ENCODE data around the gene MATN3.
A peak's percentile ranks its signal among the peaks of the same experiment; 100 is the strongest.
"Not testable (repeated sequence)": the region's sequence is repeated elsewhere in the genome, so short reads cannot be mapped to it uniquely, and the experiment has no call there.

The MATN3 gene

GRCh38 chr2:20050646-20051531 lies 38.4 kb upstream of the MATN3 start:
- no peaks in the 10 kb centered on the region for H3K27me3 ChIP-seq (ENCODE audit: control insufficient read depth, insufficient read depth, low read length)
- peak overlapping the region; percentile 90 for H3K9ac ChIP-seq (ENCODE audit: low read depth, low read length)
- peaks cover 27% of the 10 kb centered on the region for H3K4me1 ChIP-seq (ENCODE audit: control insufficient read depth, insufficient read depth, low read length)
- no peaks in the 10 kb centered on the region for H3K36me3 ChIP-seq (ENCODE audit: insufficient read depth, low read length)
- peak overlapping the region; percentile 80 for H3K4me2 ChIP-seq (ENCODE audit: low read length)
- no peaks in the 10 kb centered on the region for H3K9me3 ChIP-seq (replicated peaks; ENCODE audit: low read length)
- H3K4me3 ChIP-seq (ENCODE audit: low read length), result peak overlapping the region; percentile 86

GRCh38 chr2:20050104-20050645 lies 37.7 kb upstream of the MATN3 start:
- H3K4me2 ChIP-seq (ENCODE audit: low read length), result peak overlapping the region; percentile 80
- peak overlapping the region; percentile 90 for H3K9ac ChIP-seq (ENCODE audit: low read depth, low read length)
- no peaks in the 10 kb centered on the region for H3K9me3 ChIP-seq (replicated peaks; ENCODE audit: low read length)
- H3K4me1 ChIP-seq (ENCODE audit: control insufficient read depth, insufficient read depth, low read length), result peaks cover 27% of the 10 kb centered on the region
- no peaks in the 10 kb centered on the region for H3K27me3 ChIP-seq (ENCODE audit: control insufficient read depth, insufficient read depth, low read length)
- no peaks in the 10 kb centered on the region for H3K36me3 ChIP-seq (ENCODE audit: insufficient read depth, low read length)
- H3K4me3 ChIP-seq (ENCODE audit: low read length), result peak overlapping the region; percentile 86

- Histone ChIP-seq H3K4me3 (ENCODE audit: low read length) (peak overlapping the region; percentile 86), H3K4me1 (ENCODE audit: control insufficient read depth, insufficient read depth, low read length) (peaks cover 27% of the 10 kb centered on the region), H3K27me3 (ENCODE audit: control insufficient read depth, insufficient read depth, low read length) (no peaks in the 10 kb centered on the region), H3K36me3 (ENCODE audit: insufficient read depth, low read length) (no peaks in the 10 kb centered on the region), H3K4me2 (ENCODE audit: low read length) (peak overlapping the region; percentile 80), H3K9ac (ENCODE audit: low read depth, low read length) (peak overlapping the region; percentile 90), H3K9me3 (replicated peaks; ENCODE audit: low read length) (no peaks in the 10 kb centered on the region)
These were observed 37.2 kb upstream of the MATN3 start for GRCh38 chr2:20049637-20050036.

- Histone ChIP-seq H3K9ac (ENCODE audit: low read depth, low read length) (peak overlapping the region; percentile 90), H3K9me3 (replicated peaks; ENCODE audit: low read length) (no peaks in the 10 kb centered on the region), H3K4me2 (ENCODE audit: low read length) (peak overlapping the region; percentile 80), H3K27me3 (ENCODE audit: control insufficient read depth, insufficient read depth, low read length) (no peaks in the 10 kb centered on the region), H3K36me3 (ENCODE audit: insufficient read depth, low read length) (no peaks in the 10 kb centered on the region), H3K4me1 (ENCODE audit: control insufficient read depth, insufficient read depth, low read length) (peaks cover 27% of the 10 kb centered on the region), H3K4me3 (ENCODE audit: low read length) (peak overlapping the region; percentile 86)
These were observed 36.3 kb upstream of the MATN3 start for GRCh38 chr2:20048488-20049448.

- H3K4me3 ChIP-seq (ENCODE audit: low read length); H3K27me3 ChIP-seq (ENCODE audit: control insufficient read depth, insufficient read depth, low read length); H3K9ac ChIP-seq (ENCODE audit: low read depth, low read length); H3K9me3 ChIP-seq (replicated peaks; ENCODE audit: low read length); H3K4me2 ChIP-seq (ENCODE audit: low read length); H3K36me3 ChIP-seq (ENCODE audit: insufficient read depth, low read length): not testable (repeated sequence)
- peaks cover 27% of the 10 kb centered on the region for H3K4me1 ChIP-seq (ENCODE audit: control insufficient read depth, insufficient read depth, low read length)
These were observed 33.3 kb upstream of the MATN3 start for GRCh38 chr2:20045712-20046292.

- H3K4me1 ChIP-seq (ENCODE audit: control insufficient read depth, insufficient read depth, low read length), result peaks cover 34% of the 10 kb centered on the region
- no peaks in the 10 kb centered on the region for H3K27me3 ChIP-seq (ENCODE audit: control insufficient read depth, insufficient read depth, low read length)
- no peak overlapping the region for H3K4me2 ChIP-seq (ENCODE audit: low read length)
- no peak overlapping the region for H3K4me3 ChIP-seq (ENCODE audit: low read length)
- peaks cover 8% of the 10 kb centered on the region for H3K36me3 ChIP-seq (ENCODE audit: insufficient read depth, low read length)
- H3K9ac ChIP-seq (ENCODE audit: low read depth, low read length), result no peak overlapping the region
- H3K9me3 ChIP-seq (replicated peaks; ENCODE audit: low read length), result no peaks in the 10 kb centered on the region
These were observed 32.3 kb upstream of the MATN3 start for GRCh38 chr2:20044778-20045177.

GRCh38 chr2:20042531-20042930 lies 30.1 kb upstream of the MATN3 start:
- Histone ChIP-seq H3K27me3 (ENCODE audit: control insufficient read depth, insufficient read depth, low read length) (no peaks in the 10 kb centered on the region), H3K4me3 (ENCODE audit: low read length) (no peak overlapping the region), H3K4me2 (ENCODE audit: low read length) (no peak overlapping the region), H3K9ac (ENCODE audit: low read depth, low read length) (no peak overlapping the region), H3K9me3 (replicated peaks; ENCODE audit: low read length) (no peaks in the 10 kb centered on the region), H3K4me1 (ENCODE audit: control insufficient read depth, insufficient read depth, low read length) (peaks cover 18% of the 10 kb centered on the region), H3K36me3 (ENCODE audit: insufficient read depth, low read length) (peaks cover 27% of the 10 kb centered on the region)

GRCh38 chr2:20040489-20041172 lies 28.2 kb upstream of the MATN3 start:
- H3K27me3 ChIP-seq (ENCODE audit: control insufficient read depth, insufficient read depth, low read length), result no peaks in the 10 kb centered on the region
- H3K4me1 ChIP-seq (ENCODE audit: control insufficient read depth, insufficient read depth, low read length), result peaks cover 18% of the 10 kb centered on the region
- no peaks in the 10 kb centered on the region for H3K9me3 ChIP-seq (replicated peaks; ENCODE audit: low read length)
- H3K9ac ChIP-seq (ENCODE audit: low read depth, low read length), result no peak overlapping the region
- H3K4me2 ChIP-seq (ENCODE audit: low read length), result peak overlapping the region; percentile 26
- no peak overlapping the region for H3K4me3 ChIP-seq (ENCODE audit: low read length)
- peaks cover 43% of the 10 kb centered on the region for H3K36me3 ChIP-seq (ENCODE audit: insufficient read depth, low read length)

GRCh38 chr2:20037660-20038059 lies 25.2 kb upstream of the MATN3 start:
- no peaks in the 10 kb centered on the region for H3K27me3 ChIP-seq (ENCODE audit: control insufficient read depth, insufficient read depth, low read length)
- H3K9ac ChIP-seq (ENCODE audit: low read depth, low read length), result no peak overlapping the region
- H3K36me3 ChIP-seq (ENCODE audit: insufficient read depth, low read length), result peaks cover 72% of the 10 kb centered on the region
- H3K9me3 ChIP-seq (replicated peaks; ENCODE audit: low read length), result no peaks in the 10 kb centered on the region
- no peak overlapping the region for H3K4me2 ChIP-seq (ENCODE audit: low read length)
- H3K4me3 ChIP-seq (ENCODE audit: low read length), result no peak overlapping the region
- peaks cover 17% of the 10 kb centered on the region for H3K4me1 ChIP-seq (ENCODE audit: control insufficient read depth, insufficient read depth, low read length)

GRCh38 chr2:20035955-20036666 lies 23.6 kb upstream of the MATN3 start:
- no peak overlapping the region for H3K4me3 ChIP-seq (ENCODE audit: low read length)
- no peaks in the 10 kb centered on the region for H3K9me3 ChIP-seq (replicated peaks; ENCODE audit: low read length)
- H3K9ac ChIP-seq (ENCODE audit: low read depth, low read length), result no peak overlapping the region
- H3K4me1 ChIP-seq (ENCODE audit: control insufficient read depth, insufficient read depth, low read length), result peaks cover 10% of the 10 kb centered on the region
- no peak overlapping the region for H3K4me2 ChIP-seq (ENCODE audit: low read length)
- peaks cover 88% of the 10 kb centered on the region for H3K36me3 ChIP-seq (ENCODE audit: insufficient read depth, low read length)
- no peaks in the 10 kb centered on the region for H3K27me3 ChIP-seq (ENCODE audit: control insufficient read depth, insufficient read depth, low read length)

Measured in skeletal muscle satellite cell (primary cell).